Measurements from ENCODE around the gene TRIM27.
"Not testable (repeated sequence)": the region's sequence is repeated elsewhere in the genome, so short reads cannot be mapped to it uniquely, and the experiment has no call there.

TRIM27 gene

GRCh38 chr6:28862077-28862476, 61.7 kb downstream of the TRIM27 start:
- DNase-seq, result no peak

GRCh38 chr6:28861339-28861738, 62.4 kb downstream of the TRIM27 start:
- DNase-seq, result no peak

- DNase-seq, result no peak
Observed at GRCh38 chr6:28860581-28860980, 63.2 kb downstream of the TRIM27 start.

- DNase-seq, result no peak
Observed at GRCh38 chr6:28858963-28859362, 64.8 kb downstream of the TRIM27 start.

- no peak for DNase-seq
Observed at GRCh38 chr6:28856620-28857005, 67.2 kb downstream of the TRIM27 start.

GRCh38 chr6:28854405-28854804, 69.4 kb downstream of the TRIM27 start:
- DNase-seq, result not testable (repeated sequence)

Measured in NCI-H446 treated with DMSO at 0.1 percent for 48 hours (cell line).